ENCODE measurements around the gene RNGTT. TPM values are rescaled to one million over a fixed set of nuclear protein-coding genes. Genes with fewer than 3 reads are reported as not detected.

Gene RNGTT
- polyA plus RNA-seq, 5 donors, result 13.3 to 18.0 (median 17.6) TPM

DNA sequence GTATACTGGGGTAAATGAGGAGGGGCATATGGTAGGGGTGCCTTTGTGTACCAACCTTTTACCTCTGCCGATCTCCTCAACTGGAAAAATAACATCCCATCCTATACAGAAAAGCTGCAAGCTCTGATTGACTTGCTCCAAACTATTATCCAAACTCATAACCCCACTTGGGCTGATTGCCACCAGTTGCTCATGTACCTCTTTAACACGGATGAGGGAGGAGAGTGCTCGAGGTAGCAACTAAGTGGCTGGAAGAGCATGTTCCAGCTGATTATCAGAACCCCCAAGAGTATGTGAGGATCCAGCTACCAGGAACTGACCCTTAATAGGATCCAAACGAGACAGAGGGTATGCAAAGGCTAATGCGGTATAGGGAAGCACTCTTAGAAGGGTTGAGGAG, 299.6 kb downstream of the RNGTT start:
- DNase-seq, result no peak

DNA sequence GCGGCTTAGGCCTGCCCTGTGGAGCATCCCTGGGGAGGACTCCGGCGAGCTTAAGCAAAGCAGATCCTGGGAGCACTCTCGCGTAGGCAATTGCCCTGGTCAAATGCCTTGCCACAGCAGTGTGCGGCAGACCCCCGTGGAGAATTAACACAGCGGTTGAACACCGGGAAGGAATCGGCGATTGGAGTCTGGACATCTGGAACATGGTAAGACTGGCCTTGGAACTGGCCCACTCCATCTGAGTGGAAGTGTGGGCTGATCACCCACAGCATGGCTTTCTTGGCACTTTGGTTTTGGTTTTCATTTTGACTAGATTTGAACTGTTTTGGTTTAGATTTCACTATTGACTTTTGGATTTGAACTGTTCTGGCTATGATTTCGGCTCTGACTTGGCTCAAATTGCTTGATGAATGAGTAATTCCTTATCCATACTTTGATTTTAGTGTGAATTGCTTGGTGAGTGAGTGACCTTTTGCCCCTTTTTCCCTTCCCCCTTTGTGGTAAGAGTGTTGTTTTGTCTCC, 300.7 kb downstream of the RNGTT start:
- DNase-seq, result no peak

GRCh38 chr6:88662163-88662580, 301.2 kb downstream of the RNGTT start:
- no peak for DNase-seq

DNA sequence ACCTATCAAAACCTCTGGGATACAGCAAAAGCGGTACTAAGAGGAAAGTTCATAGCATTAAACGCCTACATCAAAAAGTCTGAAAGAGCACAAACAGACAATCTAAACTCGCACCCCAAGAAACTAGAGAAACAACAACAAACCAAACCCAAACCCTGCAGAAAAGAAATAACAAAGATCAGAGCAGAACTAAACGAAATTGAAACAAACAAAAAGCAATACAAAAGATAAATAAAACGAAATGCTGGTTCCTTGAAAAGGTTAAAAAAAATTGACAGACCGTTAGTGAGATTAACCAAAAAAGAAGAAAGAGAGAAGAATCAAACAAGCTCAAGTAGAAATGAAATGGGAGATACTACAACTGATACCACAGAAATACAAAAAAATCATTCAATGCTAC, 302.3 kb downstream of the RNGTT start:
- no peak for DNase-seq

DNA sequence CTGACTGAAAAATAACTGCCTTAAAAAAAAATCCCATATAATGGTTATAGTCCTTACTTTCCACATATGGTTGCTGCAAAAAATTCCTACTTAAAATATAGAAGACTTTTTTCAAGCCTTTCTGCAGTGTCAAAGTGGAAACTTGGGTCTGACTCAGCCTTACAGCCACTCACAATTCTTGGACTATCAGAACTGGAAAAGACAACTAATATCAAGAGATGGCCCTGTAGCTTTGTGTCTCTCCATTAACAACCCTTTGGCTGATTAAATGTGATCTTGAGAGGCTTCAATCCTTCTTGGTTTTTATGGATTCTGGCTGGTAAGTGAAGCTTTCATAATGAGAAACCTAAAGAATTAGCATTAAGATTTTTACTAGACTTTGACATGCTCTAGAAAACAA, 307.8 kb downstream of the RNGTT start:
- no peak for DNase-seq

DNA sequence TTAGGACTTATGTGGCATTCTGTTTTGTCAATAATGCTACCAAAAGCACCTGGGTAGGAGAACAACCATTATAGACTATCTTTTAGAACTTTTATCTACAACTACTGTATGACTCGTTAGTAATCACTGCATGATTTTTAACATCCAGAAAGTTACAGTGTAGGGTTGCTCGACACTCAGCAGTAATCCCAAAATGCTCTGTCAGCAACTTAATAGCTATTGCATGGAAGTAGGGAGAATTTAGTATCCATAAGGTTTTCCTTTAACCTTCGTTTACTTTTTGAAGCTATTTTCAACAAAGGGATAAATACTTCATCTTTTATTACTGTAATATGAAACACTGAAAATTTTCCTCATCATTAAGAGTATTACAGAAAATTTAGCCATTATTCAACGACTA, 309.5 kb downstream of the RNGTT start:
- no peak for DNase-seq

GRCh38 chr6:88651400-88651799, 312.0 kb downstream of the RNGTT start:
- no peak for DNase-seq

DNA sequence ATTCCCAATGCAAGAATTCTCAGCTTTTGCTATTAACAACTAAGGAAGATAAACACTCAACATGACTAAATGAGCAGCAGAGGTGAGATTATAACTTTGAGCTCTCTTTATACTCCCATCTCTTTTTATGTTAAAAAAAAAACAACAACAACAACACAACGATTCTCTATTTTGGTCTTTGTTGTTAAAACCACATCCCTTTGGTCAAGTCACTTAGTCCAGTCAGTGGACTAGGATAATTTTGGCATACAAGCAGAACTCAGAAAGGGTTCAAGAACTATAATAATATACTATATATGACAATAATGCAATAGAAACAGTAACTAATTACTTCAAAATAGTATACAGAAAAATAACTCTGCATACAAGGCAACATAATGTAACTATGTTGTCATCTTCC, 312.4 kb downstream of the RNGTT start:
- no peak for DNase-seq

DNA sequence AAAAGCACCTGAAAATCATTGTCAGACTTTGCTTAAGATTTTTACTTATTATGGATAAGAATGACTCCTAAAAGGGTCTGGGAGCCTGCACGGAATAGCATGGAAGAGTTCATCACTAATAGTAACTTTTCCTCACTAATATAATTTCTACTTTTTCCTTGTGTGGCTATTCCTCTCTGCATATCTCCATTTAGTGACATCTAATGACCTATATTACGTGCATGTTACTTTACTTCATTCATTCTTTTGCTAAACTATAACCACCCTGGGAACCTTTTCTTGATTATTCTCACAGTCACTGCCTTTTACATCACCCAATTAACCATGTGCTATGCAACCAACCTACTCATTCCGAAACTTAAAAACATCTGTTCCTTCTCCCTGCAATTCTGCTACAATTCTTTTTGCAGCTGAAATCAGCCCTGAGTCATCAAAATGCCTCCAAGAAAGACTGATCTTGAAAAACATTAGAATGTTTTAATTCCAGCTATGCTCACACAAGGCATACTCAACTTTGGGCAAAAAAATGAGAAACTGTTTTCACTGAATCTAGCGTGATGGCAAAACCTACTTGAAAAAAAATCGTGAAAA, 313.3 kb downstream of the RNGTT start:
- no peak for DNase-seq

DNA sequence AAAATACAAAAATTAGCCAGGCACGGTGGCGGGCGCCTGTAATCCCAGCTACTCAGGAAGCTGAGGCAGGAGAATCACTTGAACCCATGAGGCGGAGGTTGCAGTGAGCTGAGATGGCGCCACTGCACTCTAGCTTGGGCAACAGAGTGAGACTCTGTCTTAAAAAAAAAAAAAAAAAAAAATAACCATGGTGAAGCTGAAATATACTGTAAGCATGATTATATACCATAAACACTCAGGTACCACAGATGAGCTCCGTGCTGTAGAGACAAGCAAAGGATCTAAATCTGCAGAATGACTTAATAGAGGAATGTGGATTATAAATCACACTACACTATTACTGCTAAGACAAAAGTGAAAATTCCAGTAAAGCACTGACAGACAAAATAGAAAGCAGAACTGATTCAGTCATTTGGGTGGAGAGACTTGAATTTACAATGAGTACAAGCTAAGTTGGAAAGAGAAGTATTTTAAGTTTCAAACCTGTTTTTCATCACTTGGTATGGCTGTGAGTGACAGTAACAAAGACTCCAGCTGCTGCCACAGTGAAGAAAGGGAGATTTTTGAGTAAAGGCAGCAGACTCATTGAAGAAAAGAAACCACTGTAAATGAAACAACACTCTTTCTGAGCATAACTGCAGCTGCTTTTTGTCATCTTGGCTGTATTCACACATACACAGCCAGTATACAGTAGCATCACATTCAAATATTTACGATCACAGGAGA, 322.1 kb downstream of the RNGTT start:
- DNase-seq, result peak; percentile 20 to 32

GRCh38 chr6:88637761-88638545, 325.5 kb downstream of the RNGTT start:
- no peak for DNase-seq

- no peak for DNase-seq
Observed at GRCh38 chr6:88636871-88637270, 326.5 kb downstream of the RNGTT start.

DNA sequence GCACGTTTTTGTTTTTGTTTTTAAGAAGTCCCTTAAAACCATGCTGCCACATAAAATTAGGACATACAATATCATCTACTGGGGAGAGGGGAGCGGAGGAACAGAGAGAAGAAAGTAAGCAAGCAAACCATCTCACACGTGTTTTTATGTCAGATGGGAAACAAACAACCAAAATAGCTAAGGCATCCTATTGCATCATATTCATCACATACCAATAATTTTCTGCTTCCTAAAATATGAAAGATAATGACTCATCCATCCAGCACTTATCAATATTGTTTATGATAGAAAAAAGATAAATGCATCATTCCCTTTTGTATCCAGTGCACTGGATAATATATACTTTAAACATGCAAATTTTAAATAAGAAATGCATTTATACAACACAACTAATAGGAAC, 329.6 kb downstream of the RNGTT start:
- DNase-seq, result no peak

DNA sequence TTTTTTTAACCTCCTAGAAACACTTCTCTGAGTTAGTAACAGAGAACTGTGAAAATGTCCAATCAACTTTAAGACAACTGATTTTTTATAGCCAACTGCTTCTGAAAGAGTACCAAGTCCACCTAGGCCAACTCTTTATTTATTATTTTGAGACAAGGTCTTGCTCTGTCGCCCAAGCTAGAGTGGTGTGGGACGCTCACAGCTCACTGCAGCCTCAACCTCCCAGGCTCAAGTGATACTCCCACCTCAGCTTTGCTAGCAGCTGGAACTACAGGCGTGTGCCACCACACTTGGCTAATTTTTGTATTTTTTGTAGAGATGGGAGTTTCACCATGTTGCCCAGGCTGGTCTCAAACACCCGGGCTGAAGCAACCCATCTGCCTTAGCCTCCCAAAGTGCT, 331.6 kb downstream of the RNGTT start:
- DNase-seq, result no peak

DNA sequence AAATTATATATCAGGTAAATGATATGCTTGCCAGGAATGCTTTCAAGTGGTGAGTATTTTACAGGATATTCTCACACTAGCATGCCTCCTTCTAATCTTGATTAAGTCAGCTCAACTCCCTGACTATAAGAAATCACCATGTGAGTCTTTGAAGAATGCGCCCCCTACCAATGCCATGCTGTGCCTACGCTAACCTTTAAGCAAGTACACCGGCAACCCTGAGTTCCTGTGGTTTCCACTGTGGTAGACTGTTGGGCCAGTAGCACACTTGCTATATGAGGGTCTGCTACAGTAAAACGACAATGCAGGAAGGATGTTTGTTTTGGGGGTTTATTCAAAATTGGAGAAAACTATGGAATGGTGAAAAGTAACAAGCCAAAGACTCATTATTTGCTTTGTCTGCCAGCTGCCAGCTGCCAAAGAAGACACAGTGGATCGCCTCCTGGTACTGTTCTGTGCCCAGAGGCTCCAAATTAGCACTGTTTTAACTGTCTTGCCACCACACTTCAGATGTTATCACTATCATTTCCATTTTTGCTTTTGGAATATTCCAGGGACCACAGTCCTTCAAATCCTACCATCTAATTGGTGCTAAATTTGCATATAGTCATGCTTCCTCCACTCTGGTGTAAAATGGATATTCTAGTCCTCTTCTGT, 333.5 kb downstream of the RNGTT start:
- DNase-seq, result no peak

DNA sequence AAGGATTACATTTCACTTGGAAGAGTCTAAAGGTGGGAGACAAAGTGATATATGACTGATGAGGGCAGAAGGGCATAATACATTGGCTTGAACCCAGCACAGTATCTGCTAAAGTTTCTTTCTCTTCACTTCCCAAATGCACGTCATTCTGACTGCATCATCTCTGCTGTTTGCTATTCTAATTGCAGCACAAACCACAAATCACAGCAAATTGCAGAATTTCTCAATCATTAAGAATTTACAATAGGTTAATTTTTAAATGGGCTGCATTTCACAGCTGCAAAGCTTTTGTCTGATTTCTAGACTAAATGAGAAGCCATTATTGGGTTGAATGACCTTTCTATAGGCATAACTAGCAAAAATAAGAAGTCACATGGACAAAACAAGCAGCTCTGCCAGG, 337.0 kb downstream of the RNGTT start:
- no peak for DNase-seq

DNA sequence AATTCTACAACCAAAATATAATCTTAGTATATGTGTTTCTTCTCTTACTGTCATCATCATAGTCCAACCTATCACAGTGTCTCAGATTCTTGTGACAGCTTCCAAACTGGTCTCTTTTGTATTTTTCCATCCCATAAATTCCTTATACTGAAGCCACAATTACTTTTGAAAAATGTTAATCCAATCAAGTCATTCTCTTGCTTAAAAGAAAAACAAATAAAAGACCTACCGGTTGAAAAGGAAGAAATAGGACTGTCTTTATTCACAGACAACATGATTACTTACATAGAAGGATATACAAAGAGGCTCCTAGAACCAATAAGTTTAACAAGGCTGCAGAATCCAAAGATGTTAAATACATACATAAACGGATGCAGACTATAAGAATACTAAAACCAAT, 339.9 kb downstream of the RNGTT start:
- DNase-seq, result no peak

- no peak for DNase-seq
Observed at GRCh38 chr6:88619951-88620350, 343.5 kb downstream of the RNGTT start.

- no peak for DNase-seq
Observed at GRCh38 chr6:88616380-88616779, 347.0 kb downstream of the RNGTT start.

GRCh38 chr6:88614316-88614877, 349.0 kb downstream of the RNGTT start:
- no peak for DNase-seq

DNA sequence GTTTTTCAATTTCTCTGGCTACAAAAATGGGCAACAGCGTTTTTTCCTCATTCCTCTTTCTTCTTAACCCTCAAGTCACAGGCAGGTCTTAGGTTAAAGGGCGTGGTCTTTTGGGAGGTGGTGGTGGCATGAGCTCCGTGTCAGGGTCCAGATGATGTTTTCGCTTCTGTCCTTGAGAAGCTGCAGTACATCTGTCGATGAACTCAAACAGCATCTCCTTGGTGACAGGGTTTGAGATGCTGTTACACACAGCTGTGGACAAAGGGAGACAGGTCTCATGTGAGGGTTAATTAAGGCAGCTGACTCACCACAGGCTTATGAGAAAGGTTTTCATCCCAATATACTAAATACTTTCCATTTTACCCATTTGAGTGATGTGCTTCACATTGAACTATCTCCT, 350.8 kb downstream of the RNGTT start:
- no peak for DNase-seq

DNA sequence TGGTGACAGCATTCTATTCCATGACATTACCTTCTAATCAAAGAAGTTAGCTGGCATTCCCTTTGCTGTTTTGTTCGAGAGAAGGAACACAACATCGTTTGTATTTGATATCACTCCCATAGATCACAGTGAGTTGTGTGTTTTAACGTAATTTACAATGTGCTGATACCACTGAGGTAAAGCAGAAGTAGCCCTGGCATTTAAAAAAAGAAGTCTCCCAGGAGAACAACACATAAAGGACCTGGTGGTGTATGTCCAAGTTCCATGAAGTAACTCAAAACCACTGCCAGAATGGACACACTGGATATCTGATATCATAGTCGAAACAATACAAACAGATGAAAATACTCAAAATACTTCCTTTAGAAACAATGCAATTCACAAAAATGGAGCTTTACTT, 351.7 kb downstream of the RNGTT start:
- no peak for DNase-seq
